SKM-1 treated with dmso at 0.1 percent for 144 hours (cell line): ENCODE data around the gene SPATA3.

Source experiments
- DNase-seq: peaks from one replicate; lab custom pipeline; 2025; ENCODE audit not compliant: unreplicated experiment; lab: John Stamatoyannopoulos, UW

SPATA3 gene

GRCh38 chr2:231047923-231048915, 52.3 kb downstream of the SPATA3 start:
- no peak for DNase-seq

DNA sequence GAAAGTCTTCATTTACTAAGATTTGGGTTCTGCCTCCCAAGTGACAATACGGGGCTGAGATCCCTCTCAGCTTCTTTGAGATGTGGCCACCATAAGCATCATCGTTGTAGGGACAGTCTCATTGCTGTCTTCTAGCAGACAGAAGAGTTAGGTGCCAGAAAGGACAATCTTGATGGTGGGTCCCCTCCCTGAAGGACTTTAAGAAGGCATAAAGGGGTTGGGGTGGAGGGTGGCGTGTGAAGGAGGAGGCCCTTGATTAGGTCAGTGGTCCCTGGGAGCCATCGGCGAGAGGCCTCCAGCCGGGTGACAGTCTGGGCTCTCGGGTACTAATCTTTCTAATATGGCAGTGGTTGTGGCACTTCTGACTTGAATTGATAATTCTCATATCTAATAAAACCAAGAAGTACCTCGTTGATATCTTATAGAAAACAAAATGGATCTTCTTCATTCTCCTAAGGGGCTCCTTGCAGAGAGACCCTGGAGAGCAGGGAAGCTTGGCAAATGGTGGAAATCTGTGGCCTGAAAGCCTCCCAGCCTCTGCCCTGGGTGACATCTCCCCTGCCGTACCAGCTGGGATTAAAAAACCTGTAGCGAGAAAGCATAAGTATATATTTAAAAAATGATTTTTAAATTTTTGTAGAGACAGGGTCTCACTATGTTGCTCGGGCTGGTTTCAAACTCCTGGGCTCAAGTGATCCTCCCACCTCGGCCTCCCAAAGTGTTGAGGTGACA, 53.5 kb downstream of the SPATA3 start:
- no peak for DNase-seq

DNA sequence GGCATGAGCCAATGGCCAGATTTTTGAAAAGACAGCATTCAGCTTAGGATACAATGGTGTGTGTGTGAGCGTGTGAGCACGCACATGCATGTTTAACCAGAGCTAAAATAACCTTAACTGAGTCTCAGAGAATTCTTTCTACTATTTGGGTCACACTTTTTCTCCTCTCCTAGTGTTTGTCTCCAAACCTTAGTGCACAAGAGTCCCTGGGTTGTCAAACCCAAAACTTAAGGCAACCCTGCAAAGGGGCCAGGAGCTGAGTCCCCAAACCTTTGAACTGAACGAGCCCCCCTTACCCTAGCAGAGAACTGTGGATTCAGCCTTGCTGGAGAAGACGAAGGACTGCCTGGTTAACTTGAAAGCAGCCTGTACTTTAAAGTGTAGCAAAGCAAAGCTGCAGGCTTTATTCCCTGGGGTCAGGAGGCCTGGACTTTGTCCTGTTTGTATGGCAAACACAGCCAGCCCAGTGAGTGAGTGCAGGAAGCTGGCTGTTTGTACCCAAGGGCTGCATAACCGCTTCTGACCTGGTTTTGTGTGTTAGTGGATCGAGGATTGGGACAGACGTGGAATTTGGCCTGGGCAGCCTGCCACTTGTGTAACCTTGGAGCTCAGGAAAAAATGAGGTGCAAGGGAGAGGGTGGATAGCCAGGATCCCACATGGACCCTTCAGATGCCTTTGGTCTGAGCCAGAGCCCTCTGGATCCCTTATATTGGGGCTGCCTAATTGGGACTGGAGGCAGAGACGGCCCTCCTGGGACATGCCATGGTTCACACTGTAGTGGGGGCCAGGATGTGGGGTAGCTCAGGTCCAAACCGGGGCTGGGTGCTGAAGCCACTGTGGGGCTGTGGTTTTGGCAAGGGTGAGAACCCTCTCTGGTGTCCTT, 54.3 kb downstream of the SPATA3 start:
- DNase-seq = no peak

- no peak for DNase-seq
Measured at GRCh38 chr2:231051116-231051515, 55.2 kb downstream of the SPATA3 start.

- DNase-seq = peak; percentile 73
Measured at GRCh38 chr2:231052494-231053451, 56.9 kb downstream of the SPATA3 start.

GRCh38 chr2:231053846-231054245, 57.9 kb downstream of the SPATA3 start:
- no peak for DNase-seq

- peak; percentile 92 for DNase-seq
Measured at GRCh38 chr2:231056453-231057416, 60.8 kb downstream of the SPATA3 start, which contains the start of gene PSMD1. Gene PSMD1 (plus strand): TSS chr2:231056867. CDS start chr2:231057026, 159 bp downstream.

DNA sequence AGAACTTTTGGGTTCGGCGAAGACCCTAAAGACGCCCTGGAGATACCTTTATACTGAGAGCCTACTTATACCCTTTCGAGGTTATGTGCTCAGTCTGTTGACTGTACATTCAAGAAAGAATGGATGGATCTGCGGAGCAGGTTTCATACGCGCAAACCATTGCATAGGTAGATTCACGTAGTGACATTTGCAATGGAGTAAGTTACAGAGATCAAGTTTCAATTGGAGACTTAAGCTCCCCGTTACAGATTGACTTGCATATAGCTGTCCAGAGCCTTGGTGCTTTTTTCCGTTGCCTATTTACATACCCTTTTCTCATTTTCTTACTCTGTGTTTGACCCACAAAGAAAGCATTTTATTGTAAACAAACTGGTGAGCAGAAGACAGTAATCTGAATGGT, 61.7 kb downstream of the SPATA3 start:
- DNase-seq = no peak
